ENCODE data around the gene SERPINI2.

Gene SERPINI2

GRCh38 chr3:167473863-167474262 lies at the start of gene SERPINI2:
TSS of gene SERPINI2 (minus strand) at chr3:167474042. CDS start at chr3:167471834, 2,208 bp downstream.
- DNase-seq (ENCODE audit: low read depth in 2 of 2, low spot score in 1 of 2), result no peak

- DNase-seq (ENCODE audit: low read depth in 2 of 2, low spot score in 1 of 2), result no peak
Measured at GRCh38 chr3:167521006-167521355, 47.1 kb upstream of the SERPINI2 start.

- DNase-seq (ENCODE audit: low read depth in 2 of 2, low spot score in 1 of 2), result no peak
Measured at GRCh38 chr3:167520266-167521005, 46.6 kb upstream of the SERPINI2 start.

GRCh38 chr3:167507954-167508353 lies 34.1 kb upstream of the SERPINI2 start:
- DNase-seq (ENCODE audit: low read depth in 2 of 2, low spot score in 1 of 2), result no peak

GRCh38 chr3:167502401-167502800 lies 28.6 kb upstream of the SERPINI2 start:
- no peak for DNase-seq (ENCODE audit: low read depth in 2 of 2, low spot score in 1 of 2)

GRCh38 chr3:167501941-167502340 lies 28.1 kb upstream of the SERPINI2 start:
- no peak for DNase-seq (ENCODE audit: low read depth in 2 of 2, low spot score in 1 of 2)

- DNase-seq (ENCODE audit: low read depth in 2 of 2, low spot score in 1 of 2), result no peak
Measured at GRCh38 chr3:167497903-167498302, 24.1 kb upstream of the SERPINI2 start.

GRCh38 chr3:167493244-167493643 lies 19.4 kb upstream of the SERPINI2 start:
- DNase-seq (ENCODE audit: low read depth in 2 of 2, low spot score in 1 of 2), result no peak

GRCh38 chr3:167491621-167492020 lies 17.8 kb upstream of the SERPINI2 start:
- no peak for DNase-seq (ENCODE audit: low read depth in 2 of 2, low spot score in 1 of 2)

- DNase-seq (ENCODE audit: low read depth in 2 of 2, low spot score in 1 of 2), result no peak
Measured at GRCh38 chr3:167489571-167489970, 15.7 kb upstream of the SERPINI2 start.

GRCh38 chr3:167487556-167487955 lies 13.7 kb upstream of the SERPINI2 start:
- no peak for DNase-seq (ENCODE audit: low read depth in 2 of 2, low spot score in 1 of 2)

- no peak for DNase-seq (ENCODE audit: low read depth in 2 of 2, low spot score in 1 of 2)
Measured at GRCh38 chr3:167484551-167484950, 10.7 kb upstream of the SERPINI2 start.

- no peak for DNase-seq (ENCODE audit: low read depth in 2 of 2, low spot score in 1 of 2)
Measured at GRCh38 chr3:167483708-167484475, 10.1 kb upstream of the SERPINI2 start.

GRCh38 chr3:167481164-167481563 lies 7.3 kb upstream of the SERPINI2 start:
- DNase-seq (ENCODE audit: low read depth in 2 of 2, low spot score in 1 of 2), result no peak

GRCh38 chr3:167480748-167481147 lies 6.9 kb upstream of the SERPINI2 start:
- DNase-seq (ENCODE audit: low read depth in 2 of 2, low spot score in 1 of 2), result no peak

GRCh38 chr3:167469381-167469780 lies 4.5 kb downstream of the SERPINI2 start:
- DNase-seq (ENCODE audit: low read depth in 2 of 2, low spot score in 1 of 2), result no peak

- DNase-seq (ENCODE audit: low read depth in 2 of 2, low spot score in 1 of 2), result no peak
Measured at GRCh38 chr3:167467848-167468611, 5.8 kb downstream of the SERPINI2 start.

GRCh38 chr3:167466966-167467365 lies 6.9 kb downstream of the SERPINI2 start:
- no peak for DNase-seq (ENCODE audit: low read depth in 2 of 2, low spot score in 1 of 2)

- no peak for DNase-seq (ENCODE audit: low read depth in 2 of 2, low spot score in 1 of 2)
Measured at GRCh38 chr3:167456157-167456799, 17.6 kb downstream of the SERPINI2 start.

GRCh38 chr3:167453815-167454214 lies 20.0 kb downstream of the SERPINI2 start:
- no peak for DNase-seq (ENCODE audit: low read depth in 2 of 2, low spot score in 1 of 2)

GRCh38 chr3:167451282-167451681 lies 22.6 kb downstream of the SERPINI2 start:
- DNase-seq (ENCODE audit: low read depth in 2 of 2, low spot score in 1 of 2), result no peak
